HepG2 (cell line): ENCODE results near the gene BICDL1. TPM values are rescaled to one million over a fixed set of nuclear protein-coding genes. Genes with fewer than 3 reads are reported as not detected.
A peak's percentile ranks its signal among the peaks of the same experiment; 100 is the strongest.

Source experiments
- BCL6 ChIP-seq: IDR thresholded peaks from 2 replicates; pipeline ENCODE4 v1.6.1; 2016; ENCODE audit warnings: missing genetic modification reagents, missing compliant biosample characterization
- CHD4 ChIP-seq: fragments of 200-600 bp; sonication (generic); IDR thresholded peaks from 2 replicates; pipeline ENCODE4 v1.7.0; 2017; ENCODE audit warnings: mild to moderate bottlenecking, low read length, borderline replicate concordance
- IRF9 ChIP-seq: sonication (generic); formaldehyde crosslinking; IDR thresholded peaks from 2 replicates; pipeline ENCODE4 v1.8.0; 2022; ENCODE audit warnings: missing genetic modification reagents, mild to moderate bottlenecking, borderline replicate concordance
- KLF16 ChIP-seq, 2 experiments: sonication (generic) in 1 of 2; formaldehyde crosslinking in 1 of 2; IDR thresholded peaks; 2 replicates each; pipeline versions ENCODE4 v1.6.1 to v1.8.0; 2016 to 2023; ENCODE audit warnings: missing genetic modification reagents in 2 of 2, missing compliant biosample characterization in 1 of 2
- NCOA2 ChIP-seq: sonication (generic); formaldehyde crosslinking; IDR thresholded peaks from 2 replicates; pipeline ENCODE4 v1.8.0; 2022; ENCODE audit warnings: inconsistent platforms
- NR2C2 ChIP-seq: sonication (generic); formaldehyde crosslinking; IDR thresholded peaks from 2 replicates; pipeline ENCODE4 v1.4.0; 2020; ENCODE audit warnings: missing genetic modification reagents, mild to moderate bottlenecking, moderate library complexity, borderline replicate concordance
- SRY ChIP-seq: sonication (generic); formaldehyde crosslinking; IDR thresholded peaks from 2 replicates; pipeline ENCODE4 v1.8.0; 2022; ENCODE audit warnings: mild to moderate bottlenecking, missing genetic modification reagents
- ZFY ChIP-seq: sonication (generic); formaldehyde crosslinking; IDR thresholded peaks from 2 replicates; pipeline ENCODE4 v1.4.0; 2020; ENCODE audit warnings: missing genetic modification reagents
- ZNF792 ChIP-seq: IDR thresholded peaks from 2 replicates; pipeline ENCODE4 v1.6.1; 2016
- polyA plus RNA-seq, 8 experiments: library from polyadenylated mRNA; depleted of rRNA in 3 of 8; stranded (reverse) in 7 of 8; unstranded in 1 of 8; fragments of >200 nt; fragmentation: Illumina TruSeq in 4 of 8; extraction: Trizol in 4 of 8; gene quantifications; 2 replicates each; pipeline versions ENCODE4 v1.2.1 to v1.2.3, GENCODE V29; 2011 to 2016; ENCODE audit warnings: low read depth in 4 of 8, missing spikeins in 1 of 8, mixed read lengths in 1 of 8; ENCODE audit not compliant: insufficient read depth in 1 of 8
- total RNA-seq, 5 experiments: library from RNA; depleted of rRNA; stranded (reverse); fragments of >200 nt; fragmentation: Illumina TruSeq; extraction: Trizol; gene quantifications; 2 replicates each; pipeline ENCODE4 v1.2.3, GENCODE V29; 2016; ENCODE audit warnings: low read depth in 1 of 5
- TF ChIP-seq, protein P1 (sequence below): sonication (generic); formaldehyde crosslinking; IDR thresholded peaks from 2 replicates; pipeline ENCODE4 v1.4.0; 2020; ENCODE audit warnings: missing genetic modification reagents, borderline replicate concordance
- TF ChIP-seq, protein P2 (sequence below): IDR thresholded peaks from 2 replicates; pipeline ENCODE4 v1.6.1; 2018; ENCODE audit warnings: missing genetic modification reagents
- TF ChIP-seq, protein P3 (sequence below): sonication (generic); formaldehyde crosslinking; IDR thresholded peaks from 2 replicates; pipeline ENCODE4 v1.5.0; 2020; ENCODE audit warnings: missing genetic modification reagents

BICDL1 gene
- total and polyA plus RNA-seq, 2 of the 13 experiments (the other 11 are each of a cell fraction or from before 2014, with no cell fraction given) = 3.6 to 9.7 TPM

DNA sequence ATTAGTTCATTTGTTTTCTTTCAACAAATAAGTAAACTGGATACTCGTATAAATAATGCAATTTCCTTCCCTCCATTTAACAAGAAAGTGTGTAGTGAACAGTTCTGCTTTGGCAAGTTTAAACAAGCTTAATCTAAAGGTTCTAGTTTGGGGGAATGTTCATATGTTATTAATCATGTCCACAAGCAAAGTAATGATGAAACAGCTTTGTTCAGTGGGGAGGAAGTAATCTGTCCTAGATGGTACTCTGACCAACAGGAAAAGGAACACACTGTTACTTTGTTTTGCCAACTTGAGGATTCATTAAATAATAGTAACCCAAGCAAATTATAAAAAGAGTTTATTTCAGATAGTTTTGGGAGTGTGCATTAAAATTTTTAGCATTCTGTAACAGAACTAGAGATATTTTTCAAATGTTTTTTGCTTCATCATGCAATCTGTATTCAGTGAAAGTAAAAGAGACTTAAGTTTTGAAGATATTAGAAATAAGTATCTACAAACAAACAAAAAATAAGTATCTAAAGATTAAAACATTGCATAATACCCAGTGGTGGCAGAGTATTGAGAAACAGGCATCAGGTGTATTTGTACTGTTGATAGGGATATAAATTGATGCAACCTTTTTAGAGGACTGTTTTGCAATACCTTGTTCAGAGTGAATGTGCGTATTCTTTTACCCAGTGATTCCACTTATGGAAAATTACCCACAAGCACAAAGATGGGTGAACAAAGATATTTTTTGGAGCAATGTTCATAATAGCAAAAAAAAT, 66.4 kb downstream of the BICDL1 start (continued):
- TF ChIP-seq NCOA2 = peak; percentile 79
- TF ChIP-seq BCL6 = peak; percentile 18; the same call in 1 of the 2 replicates
- TF ChIP-seq, protein P1, sequence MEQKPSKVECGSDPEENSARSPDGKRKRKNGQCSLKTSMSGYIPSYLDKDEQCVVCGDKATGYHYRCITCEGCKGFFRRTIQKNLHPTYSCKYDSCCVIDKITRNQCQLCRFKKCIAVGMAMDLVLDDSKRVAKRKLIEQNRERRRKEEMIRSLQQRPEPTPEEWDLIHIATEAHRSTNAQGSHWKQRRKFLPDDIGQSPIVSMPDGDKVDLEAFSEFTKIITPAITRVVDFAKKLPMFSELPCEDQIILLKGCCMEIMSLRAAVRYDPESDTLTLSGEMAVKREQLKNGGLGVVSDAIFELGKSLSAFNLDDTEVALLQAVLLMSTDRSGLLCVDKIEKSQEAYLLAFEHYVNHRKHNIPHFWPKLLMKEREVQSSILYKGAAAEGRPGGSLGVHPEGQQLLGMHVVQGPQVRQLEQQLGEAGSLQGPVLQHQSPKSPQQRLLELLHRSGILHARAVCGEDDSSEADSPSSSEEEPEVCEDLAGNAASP = 0 out of 2 replicates have a peak, but pooled peaks have one; percentile 25
- TF ChIP-seq ZFY (CRISPR knock-in tag) = no peak
- TF ChIP-seq KLF16 (CRISPR knock-in tag; IDR thresholded peaks at IDR 0.05) = peak in 1 of 2 experiments; percentile 28; a peak in 1 of 4 replicates
- TF ChIP-seq NR2C2 (CRISPR knock-in tag) = no peak
- TF ChIP-seq IRF9 = no peak
- 0 out of 2 replicates have a peak, but pooled peaks have one; percentile 20 for TF ChIP-seq ZNF792 (CRISPR knock-in tag)
- TF ChIP-seq SRY = no peak
- TF ChIP-seq CHD4 = peak; percentile 33; the same call in 1 of the 2 replicates
- TF ChIP-seq, protein P2, sequence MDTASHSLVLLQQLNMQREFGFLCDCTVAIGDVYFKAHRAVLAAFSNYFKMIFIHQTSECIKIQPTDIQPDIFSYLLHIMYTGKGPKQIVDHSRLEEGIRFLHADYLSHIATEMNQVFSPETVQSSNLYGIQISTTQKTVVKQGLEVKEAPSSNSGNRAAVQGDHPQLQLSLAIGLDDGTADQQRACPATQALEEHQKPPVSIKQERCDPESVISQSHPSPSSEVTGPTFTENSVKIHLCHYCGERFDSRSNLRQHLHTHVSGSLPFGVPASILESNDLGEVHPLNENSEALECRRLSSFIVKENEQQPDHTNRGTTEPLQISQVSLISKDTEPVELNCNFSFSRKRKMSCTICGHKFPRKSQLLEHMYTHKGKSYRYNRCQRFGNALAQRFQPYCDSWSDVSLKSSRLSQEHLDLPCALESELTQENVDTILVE (CRISPR knock-in tag) = 0 out of 2 replicates have a peak, but pooled peaks have one; percentile 46
- TF ChIP-seq, protein P3, sequence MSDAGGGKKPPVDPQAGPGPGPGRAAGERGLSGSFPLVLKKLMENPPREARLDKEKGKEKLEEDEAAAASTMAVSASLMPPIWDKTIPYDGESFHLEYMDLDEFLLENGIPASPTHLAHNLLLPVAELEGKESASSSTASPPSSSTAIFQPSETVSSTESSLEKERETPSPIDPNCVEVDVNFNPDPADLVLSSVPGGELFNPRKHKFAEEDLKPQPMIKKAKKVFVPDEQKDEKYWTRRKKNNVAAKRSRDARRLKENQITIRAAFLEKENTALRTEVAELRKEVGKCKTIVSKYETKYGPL = peak; percentile 63; the same call in 1 of the 2 replicates
